Suppressor macrophage treated with lipopolysaccharide for 1 hour (primary cell): ENCODE results near the gene SYT8.

ENCODE experiments used
- DNase-seq, 3 donors: peaks; one replicate each; pipeline ENCODE4 v3.0.0-alpha.2; 2020 to 2022

Gene SYT8

DNA sequence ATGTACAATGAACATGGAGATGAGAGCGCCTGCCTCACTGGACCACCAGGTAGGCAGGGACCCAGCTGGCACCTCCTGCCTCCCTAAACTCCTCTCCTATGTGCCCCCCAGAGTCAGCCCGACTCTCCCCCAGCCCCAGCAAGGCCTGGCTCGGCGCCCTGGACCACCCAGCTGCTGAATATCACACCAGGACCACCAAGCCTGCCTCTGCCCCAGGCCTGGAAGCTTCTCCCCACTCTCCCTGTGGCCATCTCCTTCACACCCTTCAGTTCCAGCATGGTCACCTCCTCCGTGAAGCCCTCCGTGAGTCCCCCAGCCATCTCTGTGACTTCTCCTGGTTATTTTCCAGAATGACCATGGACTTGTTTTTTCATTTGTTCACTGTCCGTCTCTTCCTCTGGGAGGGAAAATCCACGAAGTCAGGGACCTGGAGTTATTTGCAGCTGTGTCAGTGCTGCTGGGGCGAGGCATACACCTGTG, 11.7 kb downstream of the SYT8 start:
- DNase-seq = no peak

DNA sequence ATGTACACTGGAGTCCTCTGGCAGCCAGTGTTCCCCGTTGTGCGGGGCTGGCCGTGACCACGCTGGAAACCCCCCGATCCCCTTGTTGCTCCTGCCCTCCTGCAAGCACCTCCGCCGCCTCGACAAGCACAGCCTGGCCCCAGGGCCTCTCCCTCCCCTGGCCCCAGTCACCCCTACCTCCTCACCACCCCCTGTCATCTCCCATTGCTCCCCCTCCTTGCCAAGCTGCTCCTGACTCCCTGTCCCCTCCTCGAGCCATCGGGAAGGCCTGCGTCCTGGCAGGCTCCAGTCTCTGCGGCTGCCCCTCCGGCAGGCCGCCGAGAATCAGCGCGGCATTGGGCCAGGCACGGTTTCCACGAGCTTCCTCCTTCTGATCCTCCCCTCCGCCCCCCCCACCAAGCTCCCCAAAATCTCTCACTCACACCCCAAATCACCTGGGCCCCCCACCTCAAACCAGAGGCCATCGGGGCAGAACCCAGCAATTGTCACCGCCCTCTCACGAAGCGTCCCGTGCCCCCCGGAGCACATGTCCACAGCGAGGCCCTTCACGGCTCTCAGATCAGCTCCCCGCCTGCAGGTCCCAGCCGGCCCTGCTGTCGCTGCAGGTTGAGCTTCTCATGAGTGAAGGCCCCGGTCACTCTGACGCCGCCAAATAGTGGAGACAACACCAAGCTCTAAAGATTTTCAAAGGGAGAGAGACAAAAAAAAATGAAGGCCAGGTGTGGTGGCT, 12.4 kb downstream of the SYT8 start:
- no peak for DNase-seq

GRCh38 chr11:1847926-1848639, 13.3 kb downstream of the SYT8 start:
- peak; percentile 38 to 50 (median 39) for DNase-seq

- DNase-seq = no peak
Observed at GRCh38 chr11:1848640-1849430, 14.0 kb downstream of the SYT8 start.

DNA sequence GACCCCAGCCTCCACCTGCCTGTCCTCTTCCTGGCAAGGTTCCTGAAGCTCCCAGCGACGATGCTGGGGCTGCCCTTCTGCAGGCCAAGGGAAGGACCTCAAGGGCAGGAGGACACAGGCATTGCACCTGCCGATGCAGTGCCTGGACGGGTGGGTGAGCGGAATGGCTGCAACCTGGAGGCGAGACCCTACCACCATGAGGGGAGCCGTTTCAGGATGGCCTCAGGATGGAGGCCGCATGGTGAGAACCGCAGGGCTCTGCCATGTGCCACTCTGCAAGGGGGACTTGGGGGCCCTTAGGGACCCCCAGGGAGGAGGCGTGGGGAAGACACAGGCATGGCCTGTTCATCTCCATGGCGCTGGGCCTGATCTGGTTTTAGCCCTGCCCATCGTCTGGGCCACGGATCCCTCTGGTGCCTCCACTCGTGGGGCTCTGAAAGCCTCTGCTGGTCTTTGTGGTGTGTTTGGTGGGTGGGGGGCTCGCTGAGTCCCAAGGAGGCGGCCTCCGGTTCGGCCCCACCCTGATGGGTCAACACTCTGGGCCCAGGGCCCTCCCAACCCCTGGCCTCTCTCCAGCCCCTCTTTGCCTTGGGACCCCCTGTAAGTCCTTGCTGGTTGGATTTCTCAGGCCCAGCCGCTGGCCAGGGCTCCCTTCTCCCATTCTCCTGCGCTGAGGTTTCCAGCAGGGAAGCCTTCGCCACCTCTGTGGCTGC, 16.8 kb downstream of the SYT8 start:
- DNase-seq = no peak

DNA sequence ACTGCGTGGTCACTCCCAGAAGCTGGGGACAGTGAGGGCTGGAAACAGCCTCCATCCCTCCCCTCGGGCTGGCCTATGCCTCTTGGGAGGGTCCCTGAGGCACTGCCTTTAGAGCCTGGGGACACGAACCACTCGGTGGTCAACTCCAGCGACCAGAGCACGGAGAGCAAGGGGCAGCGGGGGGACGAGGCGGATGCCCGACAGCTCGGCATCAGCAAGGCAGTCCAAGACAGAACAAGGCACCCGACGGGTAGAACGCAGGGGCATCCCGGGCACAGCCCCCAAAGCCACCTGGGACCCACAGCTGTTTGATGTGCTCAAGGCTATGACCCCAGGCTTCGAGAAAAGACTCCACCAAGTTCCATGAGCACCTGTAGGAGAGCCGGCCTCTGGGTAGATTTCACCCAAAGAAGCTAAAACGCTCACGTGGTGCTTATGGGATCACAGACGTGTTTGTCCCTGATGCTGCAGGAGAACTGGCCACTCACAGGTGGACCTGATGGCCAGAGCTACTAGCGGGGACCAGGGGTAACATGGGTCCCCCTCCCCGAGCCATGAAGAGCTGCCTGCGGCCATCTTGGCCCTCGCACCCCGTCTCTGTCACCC, 17.6 kb downstream of the SYT8 start:
- DNase-seq = no peak

- DNase-seq = peak; percentile 63 to 81 (median 67)
Observed at GRCh38 chr11:1852877-1853276, 18.1 kb downstream of the SYT8 start, which contains the start of gene LSP1. Gene LSP1, plus strand, starts transcription at chr11:1853084. Its CDS starts 61 bp downstream, at chr11:1853145.

GRCh38 chr11:1853376-1854131, 18.8 kb downstream of the SYT8 start:
- DNase-seq = peak in 1 of 3 donors; percentile 35

DNA sequence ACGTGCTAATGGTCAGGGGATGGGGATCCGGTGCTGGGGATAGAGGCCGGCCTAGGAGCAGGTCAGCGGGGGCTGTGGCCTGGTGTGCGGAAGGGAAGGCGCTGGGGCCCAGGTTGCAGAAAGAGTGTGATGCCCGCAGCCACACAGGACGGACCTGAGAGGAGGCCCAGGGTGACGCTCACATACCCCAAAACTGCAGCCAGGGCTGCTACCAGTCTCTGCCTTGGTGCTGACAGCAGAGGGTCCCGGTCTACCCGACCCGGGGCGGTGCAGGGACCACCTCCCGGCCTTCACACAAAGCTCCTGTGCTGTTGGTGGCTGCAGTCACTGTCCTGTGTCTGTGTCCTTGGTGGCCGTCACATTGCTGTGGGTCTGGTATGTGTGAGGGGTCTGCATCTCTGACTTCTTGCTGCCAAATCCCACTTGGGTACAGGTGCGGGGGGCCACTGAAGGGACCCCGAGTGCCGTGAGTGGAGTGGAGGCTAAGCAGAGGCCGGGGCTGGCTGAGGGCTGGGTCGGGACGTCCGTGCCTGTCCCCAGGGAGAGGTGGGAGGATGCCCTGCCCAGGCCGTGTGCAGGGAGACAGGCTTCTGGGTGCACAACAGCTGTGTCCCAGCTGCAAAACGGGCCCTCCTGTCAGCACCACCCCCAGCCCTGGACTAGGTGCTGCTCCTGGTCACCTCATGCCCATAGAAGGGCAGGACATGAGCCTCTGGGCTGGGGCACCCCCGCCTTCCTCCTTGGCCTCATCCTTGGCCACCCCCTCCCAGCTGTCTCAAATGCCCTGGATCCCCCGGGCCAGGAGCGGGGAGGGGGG, 19.6 kb downstream of the SYT8 start:
- DNase-seq = peak in 1 of 3 donors; percentile 40

GRCh38 chr11:1854949-1855885, 20.4 kb downstream of the SYT8 start:
- peak; percentile 86 to 92 (median 91) for DNase-seq

DNA sequence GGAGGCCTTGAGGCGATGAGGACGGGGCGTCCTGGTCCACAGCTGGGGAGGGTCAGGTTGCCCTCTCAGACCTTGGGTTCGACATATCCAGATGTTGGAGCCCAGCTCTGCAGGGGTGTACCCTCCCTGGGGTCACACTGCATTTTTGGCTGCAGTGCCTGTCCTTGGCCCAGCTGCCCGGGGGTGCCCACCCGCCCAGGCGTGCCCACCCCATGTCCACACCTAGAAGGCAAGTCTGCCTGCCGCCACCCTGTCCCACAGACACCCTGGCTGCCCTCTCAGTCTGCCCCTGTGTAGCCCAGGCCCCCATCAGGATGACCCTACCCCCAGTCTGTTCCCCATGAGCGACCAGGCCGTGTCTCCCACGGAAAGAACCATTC, 21.1 kb downstream of the SYT8 start:
- no peak for DNase-seq

GRCh38 chr11:1856306-1857005, 21.7 kb downstream of the SYT8 start:
- no peak for DNase-seq

GRCh38 chr11:1857064-1857463, 22.3 kb downstream of the SYT8 start:
- DNase-seq = no peak

- peak; percentile 66 to 80 (median 70) for DNase-seq
Observed at GRCh38 chr11:1858154-1858553, 23.4 kb downstream of the SYT8 start.

DNA sequence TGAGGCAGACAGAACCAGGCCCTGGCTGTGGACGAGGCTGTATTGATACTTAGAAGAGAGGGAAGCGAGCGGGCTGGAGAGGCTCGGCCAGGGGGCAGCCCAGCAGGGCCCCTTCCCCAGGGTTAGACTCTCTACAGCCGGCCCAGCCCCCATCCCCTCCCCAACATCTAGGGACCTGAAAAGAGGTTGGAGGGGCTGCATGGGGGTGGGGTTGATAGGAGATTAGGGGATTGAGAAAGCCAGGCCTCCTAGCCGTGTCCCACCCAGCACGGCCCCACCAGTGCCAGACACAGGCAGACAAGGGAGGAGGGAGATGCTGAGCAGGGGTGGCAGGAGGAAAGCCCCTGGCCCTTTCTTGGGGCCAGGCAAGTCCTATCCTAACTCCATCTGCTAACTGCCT, 23.8 kb downstream of the SYT8 start:
- DNase-seq = no peak

- no peak for DNase-seq
Observed at GRCh38 chr11:1859004-1859403, 24.2 kb downstream of the SYT8 start.

GRCh38 chr11:1860108-1860507, 25.3 kb downstream of the SYT8 start:
- no peak for DNase-seq
